H1 (cell line): ENCODE results near the gene CEP68. TPM values are rescaled to one million over a fixed set of nuclear protein-coding genes. Genes with fewer than 3 reads are reported as not detected.

Experiments
- CREB1 ChIP-seq: IDR thresholded peaks from 2 replicates; pipeline ENCODE4 v1.6.1; 2012; ENCODE audit warnings: inconsistent platforms
- E2F6 ChIP-seq: IDR thresholded peaks from 2 replicates; pipeline ENCODE4 v1.6.1; 2012; ENCODE audit warnings: inconsistent platforms
- EZH2 ChIP-seq: fragments of 200-600 bp; sonication (generic); IDR thresholded peaks from 2 replicates; pipeline ENCODE4 v1.7.1; 2012; ENCODE audit warnings: low read depth, mild to moderate bottlenecking, moderate library complexity, low read length, inconsistent platforms; ENCODE audit not compliant: severe bottlenecking
- PHF8 ChIP-seq: fragments of 200-600 bp; sonication (generic); conservative IDR thresholded peaks from 2 replicates; pipeline ENCODE4 v1.7.1; 2012; ENCODE audit warnings: low read depth, mild to moderate bottlenecking, inconsistent platforms, low read length, moderate library complexity
- SUZ12 ChIP-seq: fragments of 200-600 bp; sonication (generic); IDR thresholded peaks from 2 replicates; pipeline ENCODE4 v1.6.1; 2012; ENCODE audit warnings: mild to moderate bottlenecking, inconsistent platforms, low read length, moderate library complexity, mixed read lengths
- polyA plus RNA-seq, 7 experiments: library from polyadenylated mRNA; depleted of rRNA in 3 of 7; stranded (reverse) in 5 of 7; unstranded in 2 of 7; fragments of >200 nt in 5 of 7; fragments of 200-250 nt in 2 of 7; gene quantifications; 1 replicate in 5 of 7; 2 replicates in 1 of 7; 4 replicates in 1 of 7; pipeline versions ENCODE4 v1.2.1 to v1.2.3, GENCODE V29; 2011 to 2013; ENCODE audit warnings: missing spikeins in 2 of 7, mixed read lengths in 2 of 7
- total RNA-seq: library from RNA; stranded (reverse); fragmentation: NEBNext Ultra II Directional; extraction: Animal tissue kit (Norgen Biotek cat#: 25700); gene quantifications from 2 replicates; pipeline ENCODE4 v1.2.1, GENCODE V29; 2021

The CEP68 gene
- total and polyA plus RNA-seq, 2 of the 8 experiments (the other 6 are each of a cell fraction or from before 2014, with no cell fraction given), result 23.2 to 24.7 TPM

GRCh38 chr2:65021709-65022108 is 34.5 kb upstream of the CEP68 start (continued):
- TF ChIP-seq SUZ12, result no peak
- TF ChIP-seq PHF8, result no peak
- TF ChIP-seq EZH2, result no peak
- TF ChIP-seq E2F6, result no peak
- no peak for TF ChIP-seq CREB1
- TF ChIP-seq, all 59 proteins: peak for 0
